PC-9 (cell line): Measurements from ENCODE around the gene TMEM25. TPM values are rescaled to one million over a fixed set of nuclear protein-coding genes. Genes with fewer than 3 reads are reported as not detected.
A peak's percentile ranks its signal among the peaks of the same experiment; 100 is the strongest.
"Not testable (repeated sequence)": the region's sequence is repeated elsewhere in the genome, so short reads cannot be mapped to it uniquely, and the experiment has no call there.

Experiments used
- Bru-seq: library from RNA; stranded (reverse); fragments of 400-500 nt; gene quantifications from one replicate; lab custom pipeline; 2021; lab: Mats Ljungman, UMichigan
- BruChase-seq, 2 experiments: library from RNA; stranded (reverse); fragments of 400-500 nt; gene quantifications; one replicate each; lab custom pipeline; 2021; lab: Mats Ljungman, UMichigan
- BruUV-seq: library from RNA; stranded (reverse); fragments of 400-500 nt; replicated peaks from 2 replicates; lab custom pipeline; 2021; lab: Mats Ljungman, UMichigan
- CTCF ChIA-PET: fragments of 300-600 bp; sonication (Branson Sonifier 250); formaldehyde crosslinking; loops from one replicate; lab custom pipeline; 2022; ENCODE audit warnings: antibody characterized with exemption; lab: Charles Lee
- POLR2A ChIA-PET: fragments of 300-600 bp; sonication (Branson Sonifier 250); formaldehyde crosslinking; loops from one replicate; lab custom pipeline; 2022; ENCODE audit warnings: antibody characterized with exemption; ENCODE audit not compliant: unreplicated experiment; lab: Charles Lee
- DNase-seq, 2 experiments: peaks; one replicate each; pipeline versions ENCODE4 v3.0.0 to v3.0.0-alpha.2; 2015 to 2022; ENCODE audit warnings: mixed read lengths in 1 of 2
- H2AFZ ChIP-seq: fragments of 200-600 bp; sonication (generic); 2 replicates; pipeline ENCODE4 v1.8.1; 2017; ENCODE audit warnings: antibody characterized with exemption
- H3F3A ChIP-seq: fragments of 200-600 bp; sonication (generic); 2 replicates; pipeline ENCODE4 v1.8.1; 2017; ENCODE audit warnings: antibody characterized with exemption, mild to moderate bottlenecking, low read depth; ENCODE audit not compliant: insufficient read depth
- H3K27ac ChIP-seq: fragments of 200-600 bp; sonication (generic); 2 replicates; pipeline ENCODE4 v1.6.1; 2016; ENCODE audit warnings: mixed run types
- H3K27me3 ChIP-seq: fragments of 200-600 bp; sonication (generic); 2 replicates; pipeline ENCODE4 v1.6.1; 2016; ENCODE audit warnings: low read depth, mixed run types; ENCODE audit not compliant: insufficient read depth
- H3K36me3 ChIP-seq: fragments of 200-600 bp; sonication (generic); 2 replicates; pipeline ENCODE4 v1.6.1; 2016; ENCODE audit warnings: low read depth, mixed run types
- H3K4me1 ChIP-seq: fragments of 200-600 bp; sonication (generic); replicated peaks from 2 replicates; pipeline ENCODE4 v1.6.1; 2016; ENCODE audit warnings: mixed run types; ENCODE audit not compliant: insufficient read depth
- H3K4me2 ChIP-seq: fragments of 200-600 bp; sonication (generic); 2 replicates; pipeline ENCODE4 v1.6.1; 2017; ENCODE audit warnings: mixed run types
- H3K4me3 ChIP-seq: fragments of 200-600 bp; sonication (generic); 2 replicates; pipeline ENCODE4 v1.6.1; 2016; ENCODE audit warnings: mixed run types
- H3K79me2 ChIP-seq: fragments of 200-600 bp; sonication (generic); 2 replicates; pipeline ENCODE4 v1.6.1; 2017; ENCODE audit warnings: low read depth, mixed run types
- H3K9me2 ChIP-seq: fragments of 200-600 bp; sonication (generic); 2 replicates; pipeline ENCODE4 v1.8.1; 2017; ENCODE audit warnings: mild to moderate bottlenecking; ENCODE audit not compliant: insufficient read depth
- H3K9me3 ChIP-seq: fragments of 200-600 bp; sonication (generic); 2 replicates; pipeline ENCODE4 v1.8.1; 2016; ENCODE audit warnings: low read depth; ENCODE audit not compliant: insufficient read depth
- H4K20me1 ChIP-seq: fragments of 200-600 bp; sonication (generic); 2 replicates; pipeline ENCODE4 v1.8.1; 2017; ENCODE audit not compliant: insufficient read depth
- EZH2 ChIP-seq: fragments of 200-600 bp; sonication (generic); IDR thresholded peaks from 2 replicates; pipeline ENCODE4 v1.8.0; 2017; ENCODE audit warnings: antibody characterized with exemption, low read depth
- intact Hi-C: fragments of 100-400 bp; cut with micrococcal nuclease; formaldehyde crosslinking; loops from one replicate; pipeline ENCODE4 v1.10.0; 2022; ENCODE audit not compliant: unreplicated experiment
- long read RNA-seq: library from polyadenylated mRNA; stranded (forward); transcript quantifications from one replicate; pipeline ENCODE4 v2.0.0, GENCODE V29; 2022
- total RNA-seq: library from RNA; stranded (reverse); gene quantifications from 2 replicates; pipeline ENCODE4 v1.2.3, GENCODE V29; 2021
- TF ChIP-seq, protein P1 (sequence below): fragments of 200-600 bp; sonication (generic); conservative IDR thresholded peaks from 2 replicates; pipeline ENCODE4 v1.6.1; 2017; ENCODE audit warnings: mixed run types, antibody characterized with exemption, mild to moderate bottlenecking, moderate library complexity

The TMEM25 gene
- total RNA-seq, result 14.1 and 21.2 TPM in 2 replicates
- Bru-seq, nascent RNA, result percentile 36 among the genes with signal in this experiment
- BruChase-seq, experiment 1, labeled RNA remaining after a 2-hour chase, result percentile 47 among the genes with signal in this experiment
- BruChase-seq, experiment 2, labeled RNA remaining after a 6-hour chase, result percentile 52 among the genes with signal in this experiment
- long read RNA-seq, partial matches to known transcripts, result 6 of 26 reads
- long read RNA-seq, other reads (novel, unspliced or antisense), result 12 of 26 reads

DNA sequence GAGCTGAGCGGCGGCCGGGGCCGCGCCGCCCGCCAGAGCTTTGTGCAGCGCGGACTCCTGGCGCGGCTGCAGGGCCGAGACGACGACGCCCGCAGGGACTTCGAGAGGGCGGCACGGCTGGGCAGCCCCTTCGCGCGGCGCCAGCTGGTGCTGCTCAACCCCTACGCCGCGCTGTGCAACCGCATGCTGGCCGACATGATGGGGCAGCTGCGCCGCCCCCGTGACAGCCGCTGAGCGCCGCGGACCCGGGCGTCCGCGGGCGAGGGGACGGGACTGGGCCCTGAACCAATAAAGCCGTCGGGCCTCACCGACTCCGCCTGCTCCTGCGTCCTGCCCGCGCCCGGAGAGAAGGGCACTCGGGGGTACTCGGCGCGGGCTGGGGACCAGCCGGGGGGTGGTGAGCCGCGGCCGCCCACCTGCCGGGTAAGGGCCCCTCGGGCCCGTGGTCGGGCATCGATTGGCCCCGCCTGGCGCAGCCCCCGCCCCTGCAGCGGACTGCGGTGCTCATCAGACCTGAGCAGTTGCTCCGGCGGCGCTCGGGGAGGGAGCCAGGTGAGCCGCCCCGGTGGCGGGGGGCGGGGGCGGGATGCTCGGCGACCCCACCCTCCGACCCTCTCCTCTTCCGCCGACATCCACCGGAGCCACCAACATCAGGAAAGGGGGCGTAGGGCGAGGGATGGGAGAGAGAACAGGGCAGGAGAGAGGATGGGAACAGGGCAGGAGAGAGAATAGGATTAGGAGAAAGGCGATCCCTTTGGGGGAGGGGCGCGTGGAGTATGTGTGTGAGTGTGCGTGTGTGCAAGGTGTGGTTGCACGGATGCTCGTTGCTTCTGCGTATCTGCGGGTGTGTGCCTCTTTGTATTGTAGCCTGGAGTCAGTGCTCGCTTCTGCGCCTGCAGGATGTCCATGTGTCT is at the start of gene TMEM25:
Gene TMEM25, plus strand, starts transcription at position 510 of the 914 bp plus-strand sequence. CDS start 610 bp downstream, outside the sequence.
- no peak for TF ChIP-seq EZH2
- TF ChIP-seq, protein P1, sequence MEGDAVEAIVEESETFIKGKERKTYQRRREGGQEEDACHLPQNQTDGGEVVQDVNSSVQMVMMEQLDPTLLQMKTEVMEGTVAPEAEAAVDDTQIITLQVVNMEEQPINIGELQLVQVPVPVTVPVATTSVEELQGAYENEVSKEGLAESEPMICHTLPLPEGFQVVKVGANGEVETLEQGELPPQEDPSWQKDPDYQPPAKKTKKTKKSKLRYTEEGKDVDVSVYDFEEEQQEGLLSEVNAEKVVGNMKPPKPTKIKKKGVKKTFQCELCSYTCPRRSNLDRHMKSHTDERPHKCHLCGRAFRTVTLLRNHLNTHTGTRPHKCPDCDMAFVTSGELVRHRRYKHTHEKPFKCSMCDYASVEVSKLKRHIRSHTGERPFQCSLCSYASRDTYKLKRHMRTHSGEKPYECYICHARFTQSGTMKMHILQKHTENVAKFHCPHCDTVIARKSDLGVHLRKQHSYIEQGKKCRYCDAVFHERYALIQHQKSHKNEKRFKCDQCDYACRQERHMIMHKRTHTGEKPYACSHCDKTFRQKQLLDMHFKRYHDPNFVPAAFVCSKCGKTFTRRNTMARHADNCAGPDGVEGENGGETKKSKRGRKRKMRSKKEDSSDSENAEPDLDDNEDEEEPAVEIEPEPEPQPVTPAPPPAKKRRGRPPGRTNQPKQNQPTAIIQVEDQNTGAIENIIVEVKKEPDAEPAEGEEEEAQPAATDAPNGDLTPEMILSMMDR, result no peak
- ChIA-PET POLR2A (interaction anchor here (0.6 to 0.7 kb wide), 2 partner anchors 60 to 253 kb away, joined by 3 to 4 read pairs; no protein-coding TSS in a partner anchor), CTCF (no interaction called here)
- Histone ChIP-seq H3K36me3 (no peaks in the 10 kb centered on the region), H3K4me3 (peak within 1 kb of the TSS; percentile 77), H3K9me2 (no peaks in the 10 kb centered on the region), H3K4me2 (peak within 1 kb of the TSS; percentile 82), H3K9me3 (no peaks in the 10 kb centered on the region), H3K4me1 (peaks cover 19% of the 10 kb centered on the region), H2AFZ (peak within 1 kb of the TSS; percentile 79), H3K27me3 (no peaks in the 10 kb centered on the region), H4K20me1 (no peaks in the 10 kb centered on the region), H3K27ac (no peak within 1 kb of the TSS), H3F3A (peaks cover 14% of the 10 kb centered on the region), H3K79me2 (no peaks in the 10 kb centered on the region)
- intact Hi-C loops, result loop anchor here (2.0 kb wide), 1 partner anchor 36 kb away; no protein-coding TSS in a partner anchor
- DNase-seq, result peak in 1 of 2 experiments; percentile 67
- no TSS peak for BruUV-seq

DNA sequence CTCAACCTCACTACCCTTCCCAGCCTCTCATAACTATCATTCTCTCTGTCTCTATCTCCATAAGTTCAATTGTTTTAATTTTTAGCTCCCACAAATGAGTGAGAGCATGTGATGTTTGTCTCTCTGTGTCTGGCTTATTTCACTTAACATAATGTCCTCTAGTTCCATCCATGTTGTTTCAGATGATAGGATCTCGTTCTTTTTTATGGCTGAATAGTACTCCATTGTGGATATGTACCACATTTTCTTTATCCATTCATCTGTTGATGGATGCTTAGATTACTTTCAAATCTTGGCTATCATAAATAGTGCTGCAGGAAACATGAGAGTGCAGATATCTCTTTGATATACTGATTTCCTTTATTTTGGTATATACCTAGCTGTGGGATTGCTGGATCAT is 49.8 kb upstream of the TMEM25 start:
- H3K9me3 ChIP-seq, intact Hi-C loops, H3K4me1 ChIP-seq, H3K27ac ChIP-seq, DNase-seq, H2AFZ ChIP-seq, BruUV-seq, H3K4me3 ChIP-seq, CTCF ChIA-PET, H3K27me3 ChIP-seq, H3K4me2 ChIP-seq, H3K79me2 ChIP-seq, H3K9me2 ChIP-seq: not testable (repeated sequence)
- Histone ChIP-seq H4K20me1 (peaks cover 17% of the 10 kb centered on the region), H3K36me3 (peaks cover 65% of the 10 kb centered on the region), H3F3A (peaks cover 27% of the 10 kb centered on the region)
- POLR2A ChIA-PET, result interaction anchor here (0.6 kb wide), 1 partner anchor 56 kb away, joined by 3 read pairs; no protein-coding TSS in a partner anchor

GRCh38 chr11:118484405-118484804 is 46.6 kb upstream of the TMEM25 start:
- intact Hi-C loops, result no loop called here
- H3K36me3 ChIP-seq, result peaks cover 44% of the 10 kb centered on the region
- H4K20me1 ChIP-seq, result peaks cover 7% of the 10 kb centered on the region; the same call in 1 of the 2 replicates
- ChIA-PET CTCF (interaction anchor here (0.6 kb wide), 1 partner anchor 107 kb away, joined by 3 read pairs; no protein-coding TSS in a partner anchor), POLR2A (no interaction called here)
- no peaks in the 10 kb centered on the region for H3K9me3 ChIP-seq
- H3K9me2 ChIP-seq, result no peaks in the 10 kb centered on the region
- no peak for DNase-seq
- H2AFZ ChIP-seq, result no peak overlapping the region
- no peak overlapping the region for H3K4me2 ChIP-seq
- H3K27ac ChIP-seq, result no peak overlapping the region
- TF ChIP-seq, protein P1, result no peak
- TF ChIP-seq EZH2, result no peak
- H3K27me3 ChIP-seq, result no peaks in the 10 kb centered on the region
- no TSS peak for BruUV-seq
- peaks cover 42% of the 10 kb centered on the region for H3F3A ChIP-seq
- H3K4me3 ChIP-seq, result no peak overlapping the region
- H3K79me2 ChIP-seq, result no peaks in the 10 kb centered on the region
- no peaks in the 10 kb centered on the region for H3K4me1 ChIP-seq
